HG03342 (cell line): ENCODE measurements around the gene SDCCAG8.

Source experiments
- ATAC-seq: cut with Tn5 transposase; IDR thresholded peaks from one replicate; pipeline ENCODE4 v1.9.1; 2021; ENCODE audit warnings: mild to moderate bottlenecking, moderate library complexity; ENCODE audit not compliant: unreplicated experiment

SDCCAG8 gene

DNA sequence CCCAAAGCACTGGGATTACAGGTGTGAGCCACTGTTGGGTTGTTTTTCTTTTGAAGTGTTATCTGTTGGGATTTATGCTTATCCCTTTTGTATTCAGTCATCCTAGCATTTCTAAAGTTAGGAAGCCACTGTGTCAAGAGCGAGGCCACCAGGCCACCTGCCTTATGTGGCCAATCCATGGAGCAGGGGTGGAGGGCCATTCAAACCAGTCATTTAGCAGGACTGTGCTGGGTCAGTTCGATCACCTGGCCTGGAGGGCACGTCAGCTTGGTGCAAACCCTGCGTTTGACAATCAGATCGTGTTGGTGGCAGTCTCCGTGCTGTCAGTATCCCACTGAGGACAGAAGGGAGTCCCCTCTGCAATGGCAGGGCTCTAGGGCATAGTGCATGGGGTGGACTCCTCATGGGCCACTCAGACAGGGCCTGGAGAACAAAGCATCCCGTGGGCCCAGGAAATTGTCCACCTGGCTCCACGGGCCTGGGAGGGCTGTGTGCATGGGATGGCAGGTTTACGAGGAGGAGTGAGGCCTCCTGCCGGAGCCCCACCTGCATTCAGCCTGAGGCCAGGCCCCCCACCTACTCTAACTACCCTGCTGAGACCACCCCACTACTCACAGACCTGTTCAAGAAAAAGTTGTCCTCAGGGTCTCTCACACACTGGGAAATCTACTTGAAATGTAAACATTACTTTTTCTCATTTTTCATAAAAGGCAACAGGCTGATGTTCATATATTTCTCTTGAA, 242.3 kb downstream of the SDCCAG8 start:
- no peak for ATAC-seq

GRCh38 chr1:243499248-243499647, 243.4 kb downstream of the SDCCAG8 start:
- no peak for ATAC-seq

- ATAC-seq: no peak
Observed at GRCh38 chr1:243499711-243500110, 243.9 kb downstream of the SDCCAG8 start.

GRCh38 chr1:243500512-243500911, 244.7 kb downstream of the SDCCAG8 start:
- no peak for ATAC-seq

DNA sequence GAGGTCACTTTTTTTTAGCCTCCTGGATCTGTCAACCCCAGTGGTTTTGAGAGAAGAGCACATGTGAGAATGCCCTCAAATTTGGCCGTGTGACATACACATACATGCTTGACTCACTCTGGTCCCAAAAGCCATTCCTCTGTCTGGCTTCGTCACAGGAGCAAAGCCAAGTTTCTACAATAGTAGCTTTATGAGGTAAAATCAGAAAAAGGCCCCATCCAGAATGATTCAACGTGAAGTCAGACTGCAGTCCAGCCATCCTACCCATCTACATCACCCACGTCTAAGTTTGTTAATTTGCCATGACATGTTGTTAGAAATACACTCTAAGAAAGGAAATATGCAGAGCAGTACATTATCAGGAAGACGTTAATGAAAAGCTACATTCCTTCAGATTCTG, 245.2 kb downstream of the SDCCAG8 start:
- no peak for ATAC-seq

- no peak for ATAC-seq
Observed at GRCh38 chr1:243503155-243503554, 247.3 kb downstream of the SDCCAG8 start.

DNA sequence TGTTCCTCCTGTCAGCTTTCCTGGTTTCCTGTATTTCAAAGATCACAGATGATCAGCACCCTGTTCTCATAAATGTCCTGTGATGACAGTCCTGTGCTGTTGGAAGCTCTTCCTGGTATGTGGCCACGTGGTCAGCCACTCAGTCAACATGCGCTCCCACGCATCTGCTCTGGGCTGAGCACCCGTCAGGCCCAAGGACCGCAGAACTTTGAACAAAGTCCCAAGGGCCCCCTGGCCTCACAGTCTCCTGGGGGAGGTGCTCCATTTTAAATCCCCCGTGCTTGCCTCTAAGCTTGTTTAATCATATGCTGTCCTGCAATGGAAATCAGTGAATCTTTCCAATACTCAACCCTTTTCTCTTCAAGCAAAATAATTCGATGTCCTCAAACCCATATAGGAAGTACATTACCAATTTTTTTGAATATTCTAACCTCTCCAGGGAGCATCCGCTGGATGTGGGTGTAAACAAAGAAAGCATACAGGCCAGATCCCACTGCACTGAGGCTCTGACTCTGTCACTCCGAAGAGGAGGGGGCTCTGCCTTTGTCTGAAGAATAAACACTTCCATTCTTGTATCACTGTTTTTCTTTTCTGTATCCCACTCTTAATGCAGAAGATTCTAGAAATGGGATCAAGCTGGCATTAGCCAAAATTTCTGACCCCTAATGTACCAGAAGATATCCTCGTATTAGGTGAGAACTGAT, 250.3 kb downstream of the SDCCAG8 start:
- ATAC-seq: peak; percentile 67

DNA sequence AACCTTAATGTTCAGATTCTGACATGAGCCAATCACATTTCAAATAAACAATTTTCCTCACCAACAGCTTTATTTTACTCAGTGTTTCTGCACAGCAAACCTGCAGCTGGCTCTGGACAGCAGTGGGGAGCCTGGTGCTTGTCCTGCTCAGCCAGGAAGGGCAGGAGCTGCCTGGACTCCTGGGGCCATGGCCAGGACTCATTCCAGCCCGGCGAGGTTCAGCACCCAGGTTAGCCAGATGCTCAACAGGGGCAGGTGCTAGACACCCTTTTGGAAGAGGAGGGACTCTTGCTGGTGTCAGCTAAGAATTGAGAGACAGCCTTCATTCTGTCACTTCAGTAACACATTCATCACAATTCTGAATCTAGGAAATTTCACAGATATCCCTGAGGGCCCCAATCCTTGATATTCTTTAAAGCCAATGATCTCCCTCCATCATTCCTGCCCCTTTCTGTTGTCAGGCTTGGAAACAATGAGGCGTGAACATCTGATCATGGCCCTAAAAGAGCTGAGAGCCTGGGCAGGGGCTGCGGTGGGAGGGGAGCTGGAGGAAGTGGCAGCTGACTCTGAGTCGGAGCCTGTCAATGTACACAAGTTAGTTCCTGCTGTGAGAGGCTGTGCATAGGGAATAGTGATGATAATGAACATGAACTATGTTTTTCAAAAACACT, 251.3 kb downstream of the SDCCAG8 start:
- ATAC-seq: no peak

DNA sequence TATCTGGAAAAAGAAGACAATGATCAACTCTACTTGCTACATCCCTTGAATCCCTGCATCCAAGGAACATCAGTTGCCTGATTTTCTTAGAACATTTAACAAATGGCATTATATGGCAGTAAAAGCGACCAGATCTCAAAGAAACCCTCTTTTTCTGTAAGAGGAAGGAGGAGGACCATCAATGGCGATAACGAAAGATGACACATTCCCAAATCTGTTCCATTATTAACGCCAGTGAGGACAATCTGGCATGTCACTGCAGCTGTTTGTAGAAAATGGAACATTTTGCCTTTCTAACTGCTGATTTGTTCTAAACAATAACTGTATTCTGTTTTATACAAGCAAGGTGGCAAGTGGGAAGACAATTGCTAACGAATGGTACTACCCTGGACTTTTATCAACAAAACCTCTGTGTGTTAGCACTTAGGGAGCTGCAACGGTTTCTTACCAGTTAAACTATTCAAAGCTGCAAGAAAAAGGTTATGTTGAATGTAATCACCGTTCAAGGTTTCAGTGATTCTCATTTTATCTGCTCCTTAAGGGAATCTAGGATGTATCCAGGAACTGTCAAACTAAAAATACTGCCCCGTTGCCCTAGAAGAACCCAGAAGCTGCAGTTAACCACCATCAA, 251.9 kb downstream of the SDCCAG8 start:
- ATAC-seq: no peak

GRCh38 chr1:243508303-243508713, 252.5 kb downstream of the SDCCAG8 start:
- ATAC-seq: peak; percentile 70

GRCh38 chr1:243508943-243509342, 253.1 kb downstream of the SDCCAG8 start:
- no peak for ATAC-seq

- ATAC-seq: no peak
Observed at GRCh38 chr1:243510928-243511327, 255.1 kb downstream of the SDCCAG8 start.

DNA sequence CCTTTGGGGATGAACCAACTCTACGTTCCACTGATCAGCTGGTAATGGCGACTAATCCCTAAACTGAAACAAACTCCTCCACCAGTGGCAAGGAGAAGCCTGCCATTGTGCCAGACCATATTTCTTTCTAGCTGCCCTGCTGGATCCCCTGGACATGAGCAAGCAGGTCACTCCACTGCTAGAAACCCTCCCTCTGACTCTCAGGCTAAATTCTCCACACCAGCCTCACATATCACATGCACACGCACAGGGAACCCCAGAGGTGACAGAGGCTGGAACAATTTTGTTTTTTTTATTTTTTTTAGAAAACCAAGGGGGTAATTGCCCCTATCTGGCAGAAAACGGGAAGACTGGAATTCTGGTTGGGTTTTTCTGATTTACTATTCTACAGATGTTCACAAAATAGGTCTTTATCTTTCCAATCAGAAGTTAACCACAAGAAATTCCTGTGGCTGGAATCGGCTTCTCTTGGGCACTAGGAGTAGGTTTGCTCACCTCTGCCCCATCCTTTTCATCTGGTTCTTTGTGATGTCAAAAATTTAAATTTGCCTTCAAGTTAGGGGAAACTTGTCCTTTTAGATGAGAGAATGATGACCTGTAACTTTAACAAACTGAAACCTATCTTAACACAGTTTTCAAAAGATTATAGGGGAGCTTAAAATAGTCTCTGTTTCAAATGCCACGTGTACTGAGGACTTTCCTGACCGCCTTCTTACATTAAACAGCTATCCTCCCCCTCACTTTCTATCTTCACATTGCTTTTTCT, 258.1 kb downstream of the SDCCAG8 start:
- no peak for ATAC-seq

- no peak for ATAC-seq
Observed at GRCh38 chr1:243514927-243515326, 259.1 kb downstream of the SDCCAG8 start.

GRCh38 chr1:243520831-243521230, 265.0 kb downstream of the SDCCAG8 start:
- ATAC-seq: no peak

DNA sequence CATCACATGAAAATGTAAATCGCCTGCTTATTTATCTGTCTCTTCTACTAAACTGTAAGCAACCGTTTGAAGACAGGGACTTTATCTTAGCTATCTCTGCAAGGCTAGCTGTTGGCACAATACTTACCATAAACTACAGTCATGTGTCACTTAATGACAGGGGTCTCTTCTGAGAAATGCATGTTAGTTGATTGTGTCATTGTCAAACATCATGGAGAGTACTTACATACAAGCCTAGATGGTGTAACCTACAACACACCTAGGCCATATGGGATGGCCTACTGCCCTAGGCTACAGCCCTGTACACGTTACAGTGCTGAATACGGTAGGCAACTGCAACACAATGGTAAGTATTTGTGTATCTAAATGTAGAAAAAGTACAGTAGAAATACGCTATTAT, 267.9 kb downstream of the SDCCAG8 start:
- no peak for ATAC-seq

DNA sequence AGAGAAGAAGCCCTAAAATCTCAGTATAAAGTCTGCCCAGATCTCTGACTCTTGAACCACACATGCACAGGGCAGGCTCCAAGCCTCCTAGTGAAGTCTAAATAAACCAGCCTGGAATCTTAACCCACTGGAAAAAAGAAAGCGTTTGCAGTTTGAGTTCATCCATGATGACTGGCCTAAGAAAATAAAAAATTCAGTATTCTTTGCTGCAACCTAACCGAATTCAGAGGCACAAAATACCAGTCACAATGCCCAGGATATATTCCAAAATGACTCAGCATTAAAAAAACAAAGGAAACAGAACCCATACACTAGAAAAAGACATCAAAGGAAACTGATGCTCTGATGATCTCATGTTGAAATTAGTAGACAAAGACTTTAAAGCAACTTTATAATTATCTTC, 269.2 kb downstream of the SDCCAG8 start:
- no peak for ATAC-seq

DNA sequence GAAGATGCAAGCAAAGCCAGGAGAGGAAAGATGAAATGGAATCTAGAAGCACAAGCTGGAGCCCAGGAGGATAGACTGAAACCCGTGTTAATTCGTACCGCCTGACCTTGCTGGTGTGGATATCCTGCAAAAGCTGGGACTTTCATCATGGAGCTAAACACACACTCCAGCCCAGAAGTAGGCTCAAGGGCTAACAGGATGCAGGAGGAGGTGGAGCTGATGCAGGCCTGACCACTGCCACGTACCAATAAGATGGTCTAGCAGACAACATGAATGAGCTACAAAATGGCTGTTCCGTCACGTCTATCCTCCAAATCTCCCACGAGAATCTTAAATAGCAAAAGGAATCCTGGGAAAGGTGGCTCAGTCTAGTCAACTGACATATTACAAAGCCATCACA, 270.3 kb downstream of the SDCCAG8 start:
- no peak for ATAC-seq

DNA sequence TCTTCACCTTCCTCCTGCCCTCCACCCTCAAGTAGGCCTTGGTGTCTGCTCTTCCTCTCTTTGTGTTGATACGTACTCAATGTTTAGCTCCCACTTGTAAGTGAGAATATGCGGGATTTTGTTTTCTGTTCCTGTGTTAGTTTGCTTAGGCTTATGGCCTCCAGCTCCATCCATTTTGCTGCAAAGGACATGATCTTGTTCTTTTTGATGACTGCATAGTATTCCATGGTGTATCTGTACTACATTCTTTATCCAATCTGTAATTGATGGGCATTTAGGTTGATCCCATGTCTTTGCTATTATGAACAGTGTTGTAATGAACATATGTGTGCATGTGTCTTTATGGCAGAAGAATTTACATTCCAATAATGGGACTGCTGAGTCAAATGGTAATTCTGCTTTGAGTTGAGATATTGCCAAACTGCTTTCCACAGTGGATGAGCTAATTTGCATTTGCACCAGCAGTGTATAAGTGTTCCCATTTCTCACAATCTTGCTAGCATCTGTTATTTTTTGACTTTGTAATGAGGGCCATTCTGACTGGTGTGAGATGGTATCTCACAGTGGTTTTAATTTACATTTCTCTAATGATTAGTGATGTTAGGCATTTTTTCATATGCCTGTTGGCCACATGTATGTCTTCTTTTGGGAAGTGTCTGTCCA, 272.7 kb downstream of the SDCCAG8 start:
- ATAC-seq: no peak

- ATAC-seq: no peak
Observed at GRCh38 chr1:243529512-243529911, 273.7 kb downstream of the SDCCAG8 start.
